ENCODE data around the gene HTR7.
"Not testable (repeated sequence)": the region's sequence is repeated elsewhere in the genome, so short reads cannot be mapped to it uniquely, and the experiment has no call there.

Gene HTR7

DNA sequence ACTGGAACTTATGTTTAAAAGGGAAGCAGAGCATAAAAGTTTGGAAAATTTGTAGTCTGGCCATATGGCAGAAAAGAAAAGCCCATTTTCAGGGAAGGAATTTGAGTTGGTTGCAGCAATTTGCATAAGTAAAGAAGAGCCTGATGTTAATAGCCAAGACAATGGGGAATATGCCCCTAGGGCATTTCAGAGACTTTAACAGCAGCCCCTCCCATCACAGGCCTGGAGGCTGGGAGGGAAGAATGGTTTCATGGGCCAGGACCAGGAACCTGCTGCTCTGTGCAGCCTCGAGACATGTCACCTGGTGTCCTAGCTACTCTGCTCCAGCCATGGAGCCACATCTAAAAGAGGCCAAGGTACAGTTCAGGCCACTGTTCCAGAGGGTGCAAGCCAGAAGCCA, 35.3 kb downstream of the HTR7 start:
- no peak overlapping the region for H3K4me3 ChIP-seq (ENCODE audit: low read length)
- TF ChIP-seq, protein P1, sequence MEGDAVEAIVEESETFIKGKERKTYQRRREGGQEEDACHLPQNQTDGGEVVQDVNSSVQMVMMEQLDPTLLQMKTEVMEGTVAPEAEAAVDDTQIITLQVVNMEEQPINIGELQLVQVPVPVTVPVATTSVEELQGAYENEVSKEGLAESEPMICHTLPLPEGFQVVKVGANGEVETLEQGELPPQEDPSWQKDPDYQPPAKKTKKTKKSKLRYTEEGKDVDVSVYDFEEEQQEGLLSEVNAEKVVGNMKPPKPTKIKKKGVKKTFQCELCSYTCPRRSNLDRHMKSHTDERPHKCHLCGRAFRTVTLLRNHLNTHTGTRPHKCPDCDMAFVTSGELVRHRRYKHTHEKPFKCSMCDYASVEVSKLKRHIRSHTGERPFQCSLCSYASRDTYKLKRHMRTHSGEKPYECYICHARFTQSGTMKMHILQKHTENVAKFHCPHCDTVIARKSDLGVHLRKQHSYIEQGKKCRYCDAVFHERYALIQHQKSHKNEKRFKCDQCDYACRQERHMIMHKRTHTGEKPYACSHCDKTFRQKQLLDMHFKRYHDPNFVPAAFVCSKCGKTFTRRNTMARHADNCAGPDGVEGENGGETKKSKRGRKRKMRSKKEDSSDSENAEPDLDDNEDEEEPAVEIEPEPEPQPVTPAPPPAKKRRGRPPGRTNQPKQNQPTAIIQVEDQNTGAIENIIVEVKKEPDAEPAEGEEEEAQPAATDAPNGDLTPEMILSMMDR (conservative IDR thresholded peaks at IDR 0.05; ENCODE audit: low read depth, low read length), result no peak
- no peak for DNase-seq (ENCODE audit: low read depth)

DNA sequence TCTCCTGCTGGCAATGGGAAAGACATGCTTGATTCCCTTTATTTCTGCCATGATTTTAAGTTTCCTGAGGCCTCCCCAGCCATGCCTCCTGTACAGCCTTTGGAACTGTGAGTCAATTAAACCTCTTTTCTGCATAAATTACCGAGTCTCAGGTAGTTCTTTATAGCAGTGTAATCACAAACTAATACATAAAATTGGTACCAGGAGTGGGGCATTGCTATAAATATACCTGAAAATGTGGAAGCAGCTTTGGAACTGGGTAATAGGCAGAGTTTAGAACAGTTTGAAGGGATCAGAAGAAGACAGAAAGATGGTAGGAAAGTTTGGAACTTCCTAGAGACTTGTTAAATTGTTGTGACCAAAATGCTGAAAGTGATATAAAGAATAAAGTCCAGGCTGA, 36.0 kb downstream of the HTR7 start:
- not testable (repeated sequence) for H3K4me3 ChIP-seq (ENCODE audit: low read length); DNase-seq (ENCODE audit: low read depth)

DNA sequence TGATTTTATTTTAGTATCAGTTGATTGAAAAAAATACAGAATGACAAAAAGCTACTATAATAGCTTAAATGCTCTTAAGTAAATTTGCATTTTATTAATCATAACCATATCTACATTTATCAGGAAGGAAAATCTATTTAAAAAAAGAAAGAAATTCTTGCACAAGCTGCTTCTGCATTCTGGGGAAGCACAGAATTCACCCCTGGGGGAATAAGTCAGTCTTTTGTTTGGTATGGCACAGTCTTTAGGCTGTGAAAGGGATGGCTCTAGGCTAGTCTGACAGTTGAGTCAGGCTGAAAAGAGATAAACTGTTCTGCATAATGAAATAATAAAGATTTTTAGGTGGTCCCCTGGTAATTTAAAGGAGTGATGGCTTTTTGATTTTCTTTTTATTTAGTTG, 37.9 kb downstream of the HTR7 start:
- H3K4me3 ChIP-seq (ENCODE audit: low read length), result no peak overlapping the region
- TF ChIP-seq, protein P1 (conservative IDR thresholded peaks at IDR 0.05; ENCODE audit: low read depth, low read length), result no peak
- DNase-seq (ENCODE audit: low read depth), result no peak

DNA sequence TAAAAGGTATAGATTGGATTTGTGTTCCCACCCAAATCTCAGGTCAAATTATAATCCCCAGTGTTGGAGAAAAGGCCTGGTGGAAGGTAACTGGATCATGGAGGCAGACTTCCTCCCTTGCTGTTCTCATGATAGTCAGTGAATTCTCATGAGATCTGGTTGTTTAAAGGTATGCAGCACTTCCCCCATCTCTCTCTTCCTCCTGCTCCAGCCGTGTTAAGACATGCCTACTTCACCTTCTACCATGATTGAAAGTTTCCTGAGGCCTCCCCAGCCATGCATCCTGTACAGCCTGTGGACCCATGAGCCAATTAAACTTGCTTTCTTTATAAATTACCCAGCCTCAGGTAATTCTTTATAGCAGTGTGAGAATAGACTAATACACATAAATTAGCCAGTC, 39.1 kb downstream of the HTR7 start:
- H3K4me3 ChIP-seq (ENCODE audit: low read length), result no peak overlapping the region

DNA sequence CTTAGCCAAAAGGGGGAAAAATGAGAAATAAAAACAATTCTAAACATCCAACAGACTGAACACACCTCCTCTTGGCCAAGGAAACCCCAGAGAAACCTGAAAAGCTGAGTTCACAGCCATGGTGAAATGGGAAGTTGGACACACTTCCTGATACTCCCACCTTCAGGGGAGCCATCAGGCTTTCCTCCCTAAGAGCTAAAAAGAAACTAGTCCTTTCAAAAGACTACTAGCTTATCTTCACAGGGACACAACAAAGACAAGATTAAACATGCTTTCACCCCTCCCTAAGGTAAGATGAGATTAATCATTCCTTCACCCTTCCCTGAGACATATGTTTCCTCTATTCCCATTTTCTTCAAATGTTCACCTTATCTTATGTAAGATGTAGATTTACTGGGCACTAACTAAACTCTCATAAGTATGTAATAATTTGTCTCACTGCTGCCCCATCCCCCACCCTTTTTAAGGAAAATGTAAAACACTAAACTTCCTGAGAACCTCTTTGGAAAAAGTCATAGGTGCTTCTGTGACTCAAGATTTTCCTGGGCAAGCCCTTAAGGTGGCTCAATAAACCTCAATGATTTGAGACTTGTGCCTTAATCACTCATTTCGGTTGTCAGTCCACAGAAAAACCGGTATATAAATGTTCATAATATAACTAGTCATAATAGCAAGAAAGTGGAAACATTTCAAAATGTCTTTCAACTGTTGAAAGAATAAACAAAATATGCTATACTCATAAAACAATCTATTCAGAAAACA, 40.5 kb downstream of the HTR7 start:
- no peak for DNase-seq (ENCODE audit: low read depth)
- TF ChIP-seq, protein P1 (conservative IDR thresholded peaks at IDR 0.05; ENCODE audit: low read depth, low read length), result no peak
- no peak overlapping the region for H3K4me3 ChIP-seq (ENCODE audit: low read length)

More for the DNA sequence above, 39.1 kb downstream of the HTR7 start:
- TF ChIP-seq, protein P1 (conservative IDR thresholded peaks at IDR 0.05; ENCODE audit: low read depth, low read length), result no peak
- no peak for DNase-seq (ENCODE audit: low read depth)

DNA sequence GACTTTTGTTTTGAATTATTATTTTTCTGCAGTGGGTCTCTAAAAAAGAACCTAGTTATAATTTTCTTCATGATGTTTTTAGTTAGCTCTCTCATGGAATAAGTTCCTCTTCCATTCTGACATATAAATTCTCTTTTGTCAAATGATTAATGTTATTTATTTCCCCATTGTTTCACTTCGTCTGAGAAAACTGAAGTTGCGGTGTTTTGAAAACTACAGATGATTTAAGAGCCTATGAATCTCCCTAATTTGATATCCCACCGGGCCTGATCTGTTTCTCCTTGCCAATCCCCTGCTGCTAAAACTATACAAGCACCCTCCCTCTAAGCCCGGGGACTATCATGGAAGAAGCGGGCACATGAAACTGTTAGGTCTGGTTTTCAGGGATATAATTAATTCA, 41.4 kb downstream of the HTR7 start:
- no peak for DNase-seq (ENCODE audit: low read depth)
- H3K4me3 ChIP-seq (ENCODE audit: low read length), result no peak overlapping the region
- TF ChIP-seq, protein P1 (conservative IDR thresholded peaks at IDR 0.05; ENCODE audit: low read depth, low read length), result no peak

DNA sequence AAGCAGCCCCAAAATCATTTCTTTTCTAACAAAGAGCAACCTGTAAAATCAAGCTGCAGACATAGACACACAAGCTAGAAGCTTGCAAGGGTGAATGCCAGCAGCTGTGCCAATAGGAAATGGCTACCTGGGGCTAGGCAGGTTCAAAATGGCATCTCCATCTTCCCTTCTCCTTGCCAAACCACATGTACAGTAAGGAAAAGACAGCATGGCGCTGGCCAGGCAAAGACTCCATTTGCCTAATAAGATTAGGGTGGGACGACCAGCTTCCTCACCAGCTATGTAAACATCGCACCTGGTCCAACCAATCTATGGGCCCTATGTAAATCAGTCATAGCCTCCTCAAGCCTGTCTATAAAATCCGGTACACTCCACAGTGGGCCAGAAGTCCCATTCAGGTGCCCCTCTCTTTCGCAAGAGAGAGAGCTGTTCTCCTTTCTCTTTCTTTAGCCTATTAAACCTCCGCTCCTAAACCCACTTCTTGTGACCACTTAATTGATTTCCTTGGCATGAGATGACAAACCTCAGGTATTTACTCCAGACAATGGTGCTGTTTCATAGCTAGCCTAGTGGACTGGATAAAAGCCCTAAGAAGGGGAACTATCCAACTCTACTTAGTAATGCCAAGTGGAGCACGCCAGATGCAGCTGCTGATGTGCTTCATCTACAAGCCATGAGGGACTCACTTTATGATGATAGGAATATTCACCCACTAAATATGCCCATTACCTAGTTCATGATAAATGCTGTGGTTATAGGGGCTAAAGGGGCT, 44.1 kb downstream of the HTR7 start:
- TF ChIP-seq, protein P1 (conservative IDR thresholded peaks at IDR 0.05; ENCODE audit: low read depth, low read length), result no peak
- no peak overlapping the region for H3K4me3 ChIP-seq (ENCODE audit: low read length)
- DNase-seq (ENCODE audit: low read depth), result no peak

DNA sequence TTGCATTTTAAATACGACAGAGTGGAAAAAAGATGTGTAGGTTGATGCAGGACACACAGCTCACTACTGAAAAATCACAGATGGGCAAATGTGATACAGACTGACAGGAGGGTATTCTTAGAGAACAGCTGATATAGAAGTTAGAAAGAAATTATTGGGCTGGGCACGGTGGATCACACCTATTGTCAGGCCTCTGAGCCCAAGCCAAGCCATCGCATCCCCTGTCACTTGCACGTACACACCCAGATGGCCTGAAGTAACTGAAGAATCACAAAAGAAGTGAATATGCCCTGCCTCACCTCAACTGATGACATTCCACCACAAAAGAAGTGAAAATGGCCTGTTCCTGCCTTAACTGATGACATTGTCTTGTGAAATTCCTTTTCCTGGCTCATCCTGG, 50.7 kb downstream of the HTR7 start:
- H3K4me3 ChIP-seq (ENCODE audit: low read length); DNase-seq (ENCODE audit: low read depth): not testable (repeated sequence)
